ENCODE data around the gene ALDH3B1. TPM values are rescaled to one million over a fixed set of nuclear protein-coding genes. Genes with fewer than 3 reads are reported as not detected.
A peak's percentile ranks its signal among the peaks of the same experiment; 100 is the strongest.

ALDH3B1 gene
- total RNA-seq, 1 experiment from 2014 or later: 59.8 TPM

- H3K4me3 ChIP-seq: peak overlapping the region; percentile 49
Observed at GRCh38 chr11:68002938-68003845, 6.9 kb upstream of the ALDH3B1 start.

GRCh38 chr11:68003846-68004550 lies 6.1 kb upstream of the ALDH3B1 start, which contains the start of gene UNC93B1:
Gene UNC93B1, minus strand, starts transcription at chr11:68004097. Its CDS starts 54 bp downstream, at chr11:68004043.
- Histone ChIP-seq H3K27ac (no peak within 1 kb of the TSS), H3K27me3 (replicated peaks) (no peaks in the 10 kb centered on the region), H3K9me3 (replicated peaks) (no peaks in the 10 kb centered on the region), H3K36me3 (peaks cover 7% of the 10 kb centered on the region; the same call in 1 of the 2 replicates), H3K4me3 (peak within 1 kb of the TSS; percentile 49), H3K4me1 (replicated peaks) (peaks cover 13% of the 10 kb centered on the region)
- DNase-seq (ENCODE audit: low read depth in 1 of 2, low spot score in 2 of 2): peak; percentile 82 to 98

More at GRCh38 chr11:68002938-68003845, 6.9 kb upstream of the ALDH3B1 start:
- Histone ChIP-seq H3K27me3 (replicated peaks) (no peaks in the 10 kb centered on the region), H3K9me3 (replicated peaks) (no peaks in the 10 kb centered on the region), H3K36me3 (peaks cover 7% of the 10 kb centered on the region), H3K27ac (no peak overlapping the region), H3K4me1 (replicated peaks) (peaks cover 13% of the 10 kb centered on the region)
- peak in 1 of 2 experiments; percentile 57 for DNase-seq (ENCODE audit: low read depth in 1 of 2, low spot score in 2 of 2)

- Histone ChIP-seq H3K27ac (no peak overlapping the region), H3K4me3 (peak overlapping the region; percentile 49), H3K36me3 (peaks cover 7% of the 10 kb centered on the region; the same call in 1 of the 2 replicates), H3K27me3 (replicated peaks) (no peaks in the 10 kb centered on the region), H3K9me3 (replicated peaks) (no peaks in the 10 kb centered on the region), H3K4me1 (replicated peaks) (peaks cover 21% of the 10 kb centered on the region)
- DNase-seq (ENCODE audit: low read depth in 1 of 2, low spot score in 2 of 2): no peak
Observed at GRCh38 chr11:68004551-68005335, 5.4 kb upstream of the ALDH3B1 start.

GRCh38 chr11:68006606-68007166 lies 3.4 kb upstream of the ALDH3B1 start:
- H3K27ac ChIP-seq: no peak overlapping the region
- H3K4me1 ChIP-seq (replicated peaks): peaks cover 40% of the 10 kb centered on the region

GRCh38 chr11:68007498-68008380 lies 2.4 kb upstream of the ALDH3B1 start:
- DNase-seq (ENCODE audit: low read depth in 1 of 2, low spot score in 2 of 2): no peak
- peaks cover 12% of the 10 kb centered on the region; the same call in 1 of the 2 replicates for H3K36me3 ChIP-seq
- H3K4me3 ChIP-seq: no peak overlapping the region
- H3K9me3 ChIP-seq (replicated peaks): no peaks in the 10 kb centered on the region
- no peak overlapping the region for H3K27ac ChIP-seq
- no peaks in the 10 kb centered on the region for H3K27me3 ChIP-seq (replicated peaks)
- peaks cover 51% of the 10 kb centered on the region for H3K4me1 ChIP-seq (replicated peaks)

More at GRCh38 chr11:68006606-68007166, 3.4 kb upstream of the ALDH3B1 start:
- DNase-seq (ENCODE audit: low read depth in 1 of 2, low spot score in 2 of 2): no peak
- no peaks in the 10 kb centered on the region for H3K27me3 ChIP-seq (replicated peaks)
- H3K9me3 ChIP-seq (replicated peaks): no peaks in the 10 kb centered on the region
- H3K36me3 ChIP-seq: peaks cover 13% of the 10 kb centered on the region
- no peak overlapping the region for H3K4me3 ChIP-seq

GRCh38 chr11:68008381-68009337 lies 1.5 kb upstream of the ALDH3B1 start:
- Histone ChIP-seq H3K9me3 (replicated peaks) (no peaks in the 10 kb centered on the region), H3K36me3 (peaks cover 13% of the 10 kb centered on the region), H3K27ac (no peak overlapping the region), H3K27me3 (replicated peaks) (no peaks in the 10 kb centered on the region), H3K4me1 (replicated peaks) (peaks cover 52% of the 10 kb centered on the region), H3K4me3 (no peak overlapping the region)
- peak in 1 of 2 experiments; percentile 56 for DNase-seq (ENCODE audit: low read depth in 1 of 2, low spot score in 2 of 2)

GRCh38 chr11:68009391-68010089 lies 587 bp upstream of the ALDH3B1 start:
- DNase-seq (ENCODE audit: low read depth in 1 of 2, low spot score in 2 of 2): peak in 1 of 2 experiments; percentile 74
- H3K27me3 ChIP-seq (replicated peaks): no peaks in the 10 kb centered on the region
- H3K9me3 ChIP-seq (replicated peaks): no peaks in the 10 kb centered on the region
- H3K4me3 ChIP-seq: peak overlapping the region; percentile 43
- H3K27ac ChIP-seq: peak overlapping the region; percentile 98
- H3K4me1 ChIP-seq (replicated peaks): peaks cover 56% of the 10 kb centered on the region
- peaks cover 20% of the 10 kb centered on the region for H3K36me3 ChIP-seq

- DNase-seq (ENCODE audit: low read depth in 1 of 2, low spot score in 2 of 2): no peak
- peaks cover 24% of the 10 kb centered on the region for H3K36me3 ChIP-seq
Observed at GRCh38 chr11:68011051-68011943, 1.2 kb downstream of the ALDH3B1 start.

GRCh38 chr11:68012044-68012842 lies 2.1 kb downstream of the ALDH3B1 start:
- Histone ChIP-seq H3K36me3 (peaks cover 24% of the 10 kb centered on the region), H3K4me3 (no peak overlapping the region), H3K4me1 (replicated peaks) (peaks cover 62% of the 10 kb centered on the region)

More at GRCh38 chr11:68011051-68011943, 1.2 kb downstream of the ALDH3B1 start:
- Histone ChIP-seq H3K27ac (peak overlapping the region; percentile 98), H3K9me3 (replicated peaks) (no peaks in the 10 kb centered on the region), H3K27me3 (replicated peaks) (no peaks in the 10 kb centered on the region), H3K4me3 (peak overlapping the region; percentile 43), H3K4me1 (replicated peaks) (peaks cover 62% of the 10 kb centered on the region)

More at GRCh38 chr11:68012044-68012842, 2.1 kb downstream of the ALDH3B1 start:
- Histone ChIP-seq H3K27ac (peak overlapping the region; percentile 98), H3K27me3 (replicated peaks) (no peaks in the 10 kb centered on the region), H3K9me3 (replicated peaks) (no peaks in the 10 kb centered on the region)
- no peak for DNase-seq (ENCODE audit: low read depth in 1 of 2, low spot score in 2 of 2)
